Body of pancreas (tissue), 4 donors: Measurements from ENCODE around the gene CLDN14. TPM values are rescaled to one million over a fixed set of nuclear protein-coding genes. Genes with fewer than 3 reads are reported as not detected.

ENCODE experiments used
- ATAC-seq: fragments of 150-250 bp; one replicate; pipeline ENCODE4 v1.9.1; 2016
- DNase-seq, 4 donors: peaks; one replicate each; pipeline ENCODE4 v3.0.0-alpha.2; 2019
- H3K27ac ChIP-seq, 4 donors: fragments of 200-600 bp; sonication (generic); 1 replicate in 3 of 4; 2 replicates in 1 of 4; pipeline versions ENCODE4 v1.5.1 to v1.6.1; 2016 to 2019; ENCODE audit warnings: mild to moderate bottlenecking in 1 of 4, mixed read lengths in 1 of 4, moderate library complexity in 1 of 4
- H3K27me3 ChIP-seq, 2 donors: fragments of 200-600 bp; sonication (generic); one replicate each; pipeline ENCODE4 v1.6.0; 2016; ENCODE audit warnings: mild to moderate bottlenecking in 1 of 2
- H3K36me3 ChIP-seq, 2 donors: fragments of 200-600 bp; sonication (generic); replicated peaks in 1 of 2; 2 replicates each; pipeline ENCODE4 v1.5.1; 2016; ENCODE audit warnings: low read depth in 2 of 2; ENCODE audit not compliant: insufficient read depth in 1 of 2
- H3K4me1 ChIP-seq: fragments of 200-600 bp; sonication (generic); one replicate; pipeline ENCODE4 v1.6.0; 2016
- H3K4me3 ChIP-seq, 2 donors: fragments of 200-600 bp; sonication (generic); 1 replicate in 1 of 2; 2 replicates in 1 of 2; pipeline ENCODE4 v1.5.1; 2016 to 2019
- H3K9me3 ChIP-seq, 3 donors: fragments of 200-600 bp; sonication (generic); 1 replicate in 2 of 3; 2 replicates in 1 of 3; pipeline ENCODE4 v1.5.1; 2016
- POLR2A ChIP-seq, 3 donors: fragments of 450-650 bp; IDR thresholded peaks; one replicate each; pipeline ENCODE4 v1.6.1; 2016; ENCODE audit warnings: antibody characterized with exemption in 3 of 3, mild to moderate bottlenecking in 2 of 3
- WGBS, 2 donors: methylation state at CpG; one replicate each; pipeline ENCODE4 v1.1.5; 2017; 5-methylcytosine and 5-hydroxymethylcytosine counted together
- intact Hi-C: fragments of 100-400 bp; cut with DNase I; formaldehyde crosslinking; loops from one replicate; pipeline ENCODE4 v1.15.1; 2023
- total RNA-seq, 2 donors: library from RNA; depleted of rRNA; stranded (reverse); fragments of >200 nt; gene quantifications; one replicate each; pipeline ENCODE4 v1.1.0, GENCODE V29; 2016
- TF ChIP-seq, protein P1 (sequence below), 7 experiments: fragments of 450-650 bp in 4 of 7; fragments of 200-600 bp in 3 of 7; sonication (generic) in 3 of 7; IDR thresholded peaks; one replicate each; pipeline ENCODE4 v1.5.1; 2016 to 2019; ENCODE audit warnings: antibody characterized with exemption in 7 of 7

CLDN14 gene
- total RNA-seq, 2 donors from 2014 or later: 0.26 TPM; not detected in 1

DNA sequence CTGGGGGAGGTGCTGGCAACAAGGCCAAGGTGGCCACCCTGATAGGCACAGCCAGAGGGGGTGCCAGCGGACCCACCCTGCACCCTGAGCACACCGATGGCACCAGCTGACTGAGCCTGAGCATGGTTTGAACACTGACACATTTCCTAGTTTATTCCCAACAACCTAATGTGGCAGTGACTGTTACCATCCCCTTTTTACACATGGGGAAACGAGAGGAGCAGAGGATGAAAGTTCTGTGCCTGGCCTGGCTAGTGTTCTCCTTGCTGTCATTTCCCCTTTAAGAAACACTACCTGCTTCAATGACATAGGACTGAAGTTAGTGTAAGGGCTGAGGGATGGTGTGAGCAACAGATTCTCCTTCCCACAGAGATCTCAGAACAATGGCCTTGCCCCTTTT, 15.3 kb downstream of the CLDN14 start:
- intact Hi-C loops: no loop called here
- no peak overlapping the region for H3K4me3 ChIP-seq
- H3K36me3 ChIP-seq: no peaks in the 10 kb centered on the region
- H3K4me1 ChIP-seq: peaks cover 16% of the 10 kb centered on the region
- H3K27ac ChIP-seq: no peak overlapping the region
- TF ChIP-seq, protein P1, sequence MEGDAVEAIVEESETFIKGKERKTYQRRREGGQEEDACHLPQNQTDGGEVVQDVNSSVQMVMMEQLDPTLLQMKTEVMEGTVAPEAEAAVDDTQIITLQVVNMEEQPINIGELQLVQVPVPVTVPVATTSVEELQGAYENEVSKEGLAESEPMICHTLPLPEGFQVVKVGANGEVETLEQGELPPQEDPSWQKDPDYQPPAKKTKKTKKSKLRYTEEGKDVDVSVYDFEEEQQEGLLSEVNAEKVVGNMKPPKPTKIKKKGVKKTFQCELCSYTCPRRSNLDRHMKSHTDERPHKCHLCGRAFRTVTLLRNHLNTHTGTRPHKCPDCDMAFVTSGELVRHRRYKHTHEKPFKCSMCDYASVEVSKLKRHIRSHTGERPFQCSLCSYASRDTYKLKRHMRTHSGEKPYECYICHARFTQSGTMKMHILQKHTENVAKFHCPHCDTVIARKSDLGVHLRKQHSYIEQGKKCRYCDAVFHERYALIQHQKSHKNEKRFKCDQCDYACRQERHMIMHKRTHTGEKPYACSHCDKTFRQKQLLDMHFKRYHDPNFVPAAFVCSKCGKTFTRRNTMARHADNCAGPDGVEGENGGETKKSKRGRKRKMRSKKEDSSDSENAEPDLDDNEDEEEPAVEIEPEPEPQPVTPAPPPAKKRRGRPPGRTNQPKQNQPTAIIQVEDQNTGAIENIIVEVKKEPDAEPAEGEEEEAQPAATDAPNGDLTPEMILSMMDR (IDR thresholded peaks at IDR 0.05): no peak
- no peak for TF ChIP-seq POLR2A (IDR thresholded peaks at IDR 0.05)
- H3K27me3 ChIP-seq: no peaks in the 10 kb centered on the region
- no peak for ATAC-seq
- WGBS, 2 donors: 67 to 79% methylated on average over 1 to 3 of the region's 3 CpGs
- no peaks in the 10 kb centered on the region for H3K9me3 ChIP-seq
- DNase-seq: no peak

DNA sequence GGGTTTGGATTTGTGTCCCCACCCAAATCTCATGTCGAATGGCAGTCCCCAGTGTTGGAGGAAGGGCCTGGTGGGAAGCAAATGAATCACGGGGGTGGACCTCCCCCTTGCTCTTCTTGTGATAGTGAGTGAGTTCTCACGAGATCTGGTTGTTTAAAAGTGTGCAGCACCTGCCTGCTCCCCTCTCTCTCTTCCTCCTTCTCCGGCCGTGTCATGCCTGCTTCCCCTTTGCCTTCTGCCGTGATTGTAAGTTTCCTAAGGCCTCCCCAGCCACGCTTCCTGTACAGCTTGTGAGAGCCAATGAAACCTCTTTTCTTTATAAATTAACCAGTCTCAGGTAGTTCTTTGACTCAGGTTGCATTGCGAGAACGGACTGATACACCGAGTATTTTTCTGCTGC, 15.9 kb downstream of the CLDN14 start:
- DNase-seq: no peak
- intact Hi-C loops: no loop called here
- no peak overlapping the region for H3K27ac ChIP-seq
- no peak for ATAC-seq
- H3K4me1 ChIP-seq: peaks cover 16% of the 10 kb centered on the region
- H3K36me3 ChIP-seq: no peaks in the 10 kb centered on the region
- H3K27me3 ChIP-seq: no peaks in the 10 kb centered on the region
- H3K4me3 ChIP-seq: no peak overlapping the region
- 45 to 53% methylated on average over 10 of the region's 10 CpGs for WGBS, 2 donors
- no peaks in the 10 kb centered on the region for H3K9me3 ChIP-seq
- no peak for TF ChIP-seq POLR2A (IDR thresholded peaks at IDR 0.05)
- TF ChIP-seq, protein P1 (IDR thresholded peaks at IDR 0.05): no peak

DNA sequence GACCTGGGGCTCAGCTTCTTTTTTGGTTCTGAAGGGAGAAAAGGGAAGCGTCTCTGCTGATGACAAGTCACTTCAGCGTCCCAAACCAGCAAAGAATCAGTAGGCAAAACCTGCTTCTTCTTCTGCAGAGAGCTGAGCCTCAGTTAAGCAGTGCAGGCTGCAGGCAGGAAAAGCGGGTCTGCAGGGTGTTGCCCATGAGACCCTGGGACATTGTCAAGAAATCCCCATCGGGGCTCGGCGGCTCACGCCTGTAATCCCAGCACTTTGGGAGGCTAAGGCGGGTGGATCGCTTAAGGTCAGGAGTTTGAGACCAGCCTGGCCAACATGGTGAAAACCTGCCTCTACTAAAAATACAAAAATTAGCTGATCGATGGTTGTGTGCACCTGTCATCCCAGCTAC, 16.7 kb downstream of the CLDN14 start:
- no peak overlapping the region for H3K4me3 ChIP-seq
- H3K36me3 ChIP-seq: no peaks in the 10 kb centered on the region
- DNase-seq (no peak), ATAC-seq (no peak)
- 74 to 83% methylated on average over 7 to 10 of the region's 10 CpGs for WGBS, 2 donors
- no peak overlapping the region for H3K27ac ChIP-seq
- H3K4me1 ChIP-seq: peaks cover 16% of the 10 kb centered on the region
- no peaks in the 10 kb centered on the region for H3K9me3 ChIP-seq
- H3K27me3 ChIP-seq: no peaks in the 10 kb centered on the region
- TF ChIP-seq, protein P1 (IDR thresholded peaks at IDR 0.05): no peak
- no peak for TF ChIP-seq POLR2A (IDR thresholded peaks at IDR 0.05)
- intact Hi-C loops: no loop called here

DNA sequence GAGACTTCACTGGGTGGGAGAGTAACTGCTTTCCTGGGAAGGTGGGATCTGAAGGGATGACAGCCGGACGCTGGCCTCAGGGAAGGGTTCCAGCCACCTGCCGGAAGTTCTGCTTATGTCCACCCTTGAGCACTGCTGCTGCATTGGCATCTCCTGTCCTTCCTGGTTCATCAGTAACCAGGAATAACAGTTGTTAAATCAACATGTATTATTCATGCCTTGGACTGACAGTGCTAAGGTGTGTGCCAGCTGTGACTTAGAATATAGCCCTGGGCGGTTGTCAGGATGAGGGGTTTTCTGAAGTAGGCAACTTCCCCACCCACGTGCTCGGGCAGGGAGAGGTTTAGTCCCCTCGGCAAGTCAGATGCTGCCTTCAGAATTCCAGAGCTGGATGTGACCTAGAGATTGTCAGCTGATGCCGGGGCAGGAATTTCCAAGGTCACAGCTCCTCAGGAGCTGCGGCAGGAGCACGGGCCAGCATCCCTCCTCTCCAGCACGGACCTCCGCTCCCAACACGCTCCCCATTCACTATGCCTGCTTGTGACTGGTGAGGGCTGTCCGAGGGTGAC, 17.9 kb downstream of the CLDN14 start:
- H3K4me1 ChIP-seq: peaks cover 16% of the 10 kb centered on the region
- no peak overlapping the region for H3K4me3 ChIP-seq
- 20 to 37% methylated on average over 7 to 14 of the region's 14 CpGs for WGBS, 2 donors
- H3K9me3 ChIP-seq: no peaks in the 10 kb centered on the region
- no peaks in the 10 kb centered on the region for H3K36me3 ChIP-seq
- peak overlapping the region; percentile 48 to 80 (median 68) for H3K27ac ChIP-seq
- DNase-seq (peak; percentile 18 to 66 (median 36)), ATAC-seq (peak; percentile 77)
- H3K27me3 ChIP-seq: no peaks in the 10 kb centered on the region
- no peak for TF ChIP-seq POLR2A (IDR thresholded peaks at IDR 0.05)
- TF ChIP-seq, protein P1 (IDR thresholded peaks at IDR 0.05): no peak
- intact Hi-C loops: no loop called here

DNA sequence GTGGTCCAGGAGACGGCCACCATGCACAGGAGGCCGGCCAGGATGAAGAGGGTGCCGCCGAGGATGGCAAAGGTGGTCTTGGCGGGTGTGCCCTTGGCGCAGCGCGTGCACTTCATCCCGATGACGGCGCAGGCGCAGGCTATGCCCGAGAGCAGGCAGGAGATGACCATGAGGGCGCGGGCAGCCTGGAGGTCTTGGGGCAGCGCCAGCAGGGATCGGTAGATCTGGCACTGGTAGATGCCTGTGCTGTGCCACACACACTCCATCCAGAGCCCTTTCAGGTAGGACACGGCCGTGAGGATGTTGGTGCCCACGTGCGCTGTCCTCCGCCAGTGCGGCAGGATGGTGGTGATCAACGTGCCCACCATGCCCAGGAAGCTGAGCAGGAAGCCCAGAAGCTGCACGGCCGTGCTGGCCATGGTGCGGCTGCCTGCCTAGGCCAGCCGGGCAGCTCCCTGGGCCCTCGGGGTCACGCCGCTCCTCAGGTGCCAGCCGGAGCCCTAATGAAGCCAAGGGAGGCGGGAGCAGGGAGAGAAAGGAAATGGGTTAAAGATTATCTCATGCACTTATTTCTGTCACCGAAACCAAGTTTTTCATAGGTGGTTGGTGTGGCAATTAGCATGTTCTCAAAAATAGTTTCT, 18.5 kb downstream of the CLDN14 start:
- TF ChIP-seq, protein P1 (IDR thresholded peaks at IDR 0.05): no peak
- TF ChIP-seq POLR2A (IDR thresholded peaks at IDR 0.05): peak in 2 of 3 donors; percentile 55 to 62
- intact Hi-C loops: no loop called here
- H3K36me3 ChIP-seq: no peaks in the 10 kb centered on the region
- no peaks in the 10 kb centered on the region for H3K9me3 ChIP-seq
- DNase-seq: peak in 3 of 4 donors; percentile 23 to 30 (median 29)
- ATAC-seq: peak; percentile 72
- H3K27ac ChIP-seq: peak overlapping the region; percentile 48 to 80 (median 68)
- H3K4me1 ChIP-seq: peaks cover 16% of the 10 kb centered on the region
- H3K4me3 ChIP-seq: no peak overlapping the region
- 64 to 68% methylated on average over 25 to 30 of the region's 34 CpGs for WGBS, 2 donors
- H3K27me3 ChIP-seq: no peaks in the 10 kb centered on the region
